Stromal cell of bone marrow (primary cell): ENCODE measurements around the gene C6orf163.
"Not testable (repeated sequence)": the region's sequence is repeated elsewhere in the genome, so short reads cannot be mapped to it uniquely, and the experiment has no call there.

ENCODE experiments used
- DNase-seq: peaks from one replicate; pipeline ENCODE4 v3.0.0-alpha.2; 2012; ENCODE audit warnings: low read depth

C6orf163 gene

DNA sequence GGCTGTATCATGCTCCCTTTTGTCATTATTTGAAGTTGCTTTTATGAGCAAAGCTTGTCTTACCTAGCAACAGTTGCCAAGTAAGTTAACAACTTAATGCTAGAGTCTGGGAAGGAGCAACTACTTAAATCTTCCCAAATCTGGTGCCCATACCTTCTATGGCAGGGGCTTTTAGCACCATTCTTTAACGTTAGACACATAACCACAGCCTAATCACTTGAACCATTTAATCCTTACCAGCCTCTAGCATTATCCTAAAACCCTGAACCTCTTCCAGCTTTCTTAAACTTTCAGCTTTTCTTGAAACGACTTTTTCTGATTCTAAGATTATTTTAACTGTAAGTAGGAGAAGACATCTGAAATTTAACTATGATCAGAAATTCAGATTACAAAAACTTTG, at the start of gene C6orf163:
C6orf163 (plus strand) TSS at position 83 of the 400 bp plus-strand sequence; CDS start at position 370, 287 bp downstream.
- DNase-seq: no peak

DNA sequence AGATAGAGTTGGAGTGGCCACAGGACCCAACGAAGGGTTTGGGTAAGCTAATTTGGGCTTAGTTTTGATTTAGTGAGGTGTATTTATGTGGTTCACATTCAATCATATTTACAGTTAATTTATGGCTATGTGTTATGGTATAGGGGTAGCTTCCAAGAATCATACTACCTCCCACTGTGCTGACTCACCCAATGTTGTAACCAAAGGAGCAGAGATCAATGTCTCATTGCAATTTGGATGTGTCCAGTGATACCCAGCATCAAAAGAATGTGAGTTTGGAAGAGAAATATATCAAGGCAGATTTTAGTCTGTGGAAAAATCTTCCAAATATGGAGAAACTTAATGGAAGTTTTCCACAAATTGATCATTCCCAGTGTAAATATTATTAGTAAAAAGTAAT, 47.5 kb upstream of the C6orf163 start:
- DNase-seq: peak; percentile 6

DNA sequence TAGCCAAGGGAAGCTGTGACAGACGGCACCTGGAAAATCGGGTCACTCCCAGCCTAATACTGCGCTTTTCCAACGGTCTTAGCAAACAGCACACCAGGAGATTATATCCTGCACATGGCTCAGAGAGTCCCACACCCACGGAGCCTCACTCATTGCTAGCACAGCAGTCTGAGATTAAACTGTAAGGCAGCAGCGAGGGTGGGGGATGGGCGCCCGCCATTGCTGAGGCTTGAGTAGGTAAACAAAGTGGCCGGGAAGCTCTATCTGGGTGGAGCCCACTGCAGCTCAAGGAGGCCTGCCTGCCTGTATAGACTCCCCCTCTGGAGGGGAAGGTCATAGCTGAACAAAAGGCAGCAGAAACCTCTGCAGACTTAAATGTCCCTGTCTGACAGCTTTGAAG, 43.3 kb upstream of the C6orf163 start:
- not testable (repeated sequence) for DNase-seq

DNA sequence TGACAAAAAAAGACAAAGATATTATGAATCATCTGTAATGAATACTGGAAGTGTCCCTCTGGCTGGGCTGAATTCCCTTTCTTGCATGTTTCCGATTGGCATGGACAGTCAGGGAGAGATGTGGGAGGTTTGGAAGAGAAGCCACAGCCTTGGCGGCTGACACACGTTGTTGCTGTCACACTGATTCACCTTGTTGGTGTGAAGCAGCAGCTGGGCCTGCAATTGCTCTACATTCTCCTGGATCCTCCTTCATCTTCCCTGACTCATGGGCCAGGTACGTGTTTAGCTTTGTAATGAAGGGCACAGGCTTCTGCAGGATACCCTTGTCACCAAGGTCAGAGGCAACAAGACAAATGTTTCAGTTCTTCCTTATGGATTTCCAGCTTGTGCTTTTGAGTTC, 35.6 kb upstream of the C6orf163 start:
- no peak for DNase-seq

DNA sequence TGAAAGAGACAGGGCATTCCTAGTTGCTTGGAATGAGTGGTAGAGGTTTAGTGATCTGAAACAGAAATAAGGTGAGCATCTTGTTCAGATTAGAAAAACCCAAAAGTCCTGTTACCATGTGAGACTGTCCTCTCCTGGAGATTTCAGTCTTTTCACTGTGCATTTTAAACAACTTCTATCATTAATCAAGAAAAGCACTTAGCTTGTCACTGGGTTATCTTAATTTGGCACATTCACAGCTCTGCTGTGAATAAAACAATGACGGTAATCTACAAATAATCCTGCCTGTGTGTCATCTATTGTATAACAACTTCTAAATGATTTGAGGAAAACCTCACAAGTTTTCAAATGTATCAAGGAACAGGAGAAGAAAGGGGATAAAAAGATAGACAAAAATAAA, 31.8 kb upstream of the C6orf163 start:
- no peak for DNase-seq

DNA sequence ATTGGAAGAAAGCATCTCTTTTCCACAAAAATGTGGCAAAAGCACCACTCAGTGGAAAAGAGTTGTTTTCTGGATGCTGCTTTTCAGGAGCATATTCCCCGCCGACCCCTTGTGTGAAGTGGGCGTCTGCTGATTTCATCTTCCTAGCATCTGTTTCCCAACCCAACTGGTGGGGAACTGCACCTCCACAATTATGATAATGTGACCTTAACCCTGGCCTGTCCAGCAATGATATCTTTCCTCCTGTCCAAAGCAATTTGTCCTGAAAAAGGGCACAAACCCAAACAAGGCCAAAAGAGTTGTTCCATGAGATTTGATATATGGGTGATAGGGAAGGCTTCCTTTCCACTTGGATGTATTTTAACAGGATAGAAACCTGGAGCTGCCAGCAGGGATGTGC, 29.5 kb upstream of the C6orf163 start:
- DNase-seq: no peak

DNA sequence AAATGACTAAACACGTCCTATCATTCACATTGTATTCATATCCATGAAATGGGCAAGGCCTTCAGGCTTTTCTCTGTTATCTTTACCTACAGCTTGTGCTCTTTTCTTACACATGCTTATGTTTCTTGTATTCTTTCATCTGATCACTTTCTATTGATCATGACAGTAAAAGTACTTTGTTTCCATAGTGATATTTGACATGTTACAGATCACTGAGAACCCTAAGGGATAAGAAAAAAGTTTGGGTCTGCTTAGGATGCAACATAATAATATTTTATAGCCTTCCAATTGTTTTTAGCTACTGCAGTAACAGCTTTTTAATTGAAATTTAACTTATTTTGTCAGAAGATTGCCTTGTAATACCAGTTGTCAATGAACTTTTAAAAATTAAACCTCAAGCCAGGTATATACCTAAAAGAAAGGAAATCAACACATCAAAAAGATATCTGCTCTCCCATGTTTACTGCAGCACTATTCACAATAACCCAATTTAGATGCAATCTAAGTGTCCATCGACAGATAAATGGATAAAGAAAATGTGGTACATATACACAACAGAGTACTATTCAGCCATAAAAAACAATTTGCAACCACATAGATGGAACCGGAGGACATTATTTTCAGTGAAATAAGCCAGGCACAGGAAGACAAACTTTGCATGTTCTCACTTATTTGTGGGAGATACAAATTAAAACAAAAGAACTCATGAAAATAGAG, 25.2 kb upstream of the C6orf163 start:
- DNase-seq: no peak

DNA sequence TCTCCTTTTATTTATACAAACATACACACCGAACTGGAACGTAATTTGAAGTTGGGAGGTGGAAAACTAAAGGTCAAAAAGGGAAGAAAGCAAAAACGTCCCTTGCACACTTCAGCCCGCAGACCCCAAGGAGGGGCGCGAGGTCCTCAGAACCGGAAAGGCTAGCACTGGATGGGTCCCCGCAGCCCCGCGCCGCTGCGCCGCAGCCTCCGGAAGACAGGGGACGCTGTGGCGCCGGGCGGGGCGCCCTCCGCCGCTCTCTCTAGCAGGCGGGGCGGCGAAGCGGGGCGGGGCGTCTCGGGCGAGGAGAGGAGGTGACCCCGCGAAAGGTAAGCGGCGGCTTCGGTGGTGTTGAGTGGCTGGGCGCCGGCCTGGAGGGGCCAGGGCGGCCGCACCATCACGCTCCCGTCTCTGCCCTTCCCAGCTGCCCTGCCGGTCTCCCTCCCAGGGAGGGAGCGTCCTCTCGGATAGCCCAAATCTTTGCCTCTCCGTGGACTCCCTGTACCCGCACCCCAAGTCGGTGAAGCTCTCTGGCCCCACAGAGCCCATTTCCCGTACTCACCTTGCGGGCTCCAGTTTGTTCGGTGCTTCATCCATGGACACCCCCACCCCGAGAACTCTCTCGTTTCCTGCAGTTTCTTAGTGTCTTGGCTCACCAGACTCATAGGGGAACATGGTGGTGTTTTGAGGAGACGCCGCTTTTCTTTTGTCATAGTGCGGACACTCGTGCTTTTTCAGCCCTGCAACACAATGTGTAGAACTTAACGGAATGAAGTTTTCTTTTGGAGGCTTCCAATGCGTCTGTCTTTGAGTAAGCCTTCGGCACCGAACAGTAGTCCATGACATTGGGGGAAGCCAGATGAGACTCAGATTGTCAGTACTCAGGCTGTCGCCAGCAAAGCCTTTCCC, 22.1 kb upstream of the C6orf163 start, which contains the start of gene SMIM8:
SMIM8 (plus strand) TSS at position 285 of the 909 bp plus-strand sequence. CDS start 14,444 bp downstream, outside the sequence.
- peak; percentile 44 for DNase-seq

DNA sequence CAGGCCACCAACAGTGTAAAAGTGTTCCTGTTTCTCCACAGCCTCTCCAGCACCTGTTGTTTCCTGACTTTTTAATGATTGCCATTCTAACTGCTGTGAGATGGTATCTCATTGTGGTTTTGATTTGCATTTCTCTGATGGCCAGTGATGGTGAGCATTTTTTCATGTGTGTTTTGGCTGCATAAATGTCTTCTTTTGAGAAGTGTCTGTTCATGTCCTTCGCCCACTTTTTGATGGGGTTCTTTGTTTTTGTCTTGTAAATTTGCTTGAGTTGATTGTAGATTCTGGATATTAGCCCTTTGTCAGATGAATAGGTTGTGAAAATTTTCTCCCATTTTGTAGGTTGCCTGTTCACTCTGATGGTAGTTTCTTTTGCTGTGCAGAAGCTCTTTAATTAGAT, 20.7 kb upstream of the C6orf163 start:
- not testable (repeated sequence) for DNase-seq

DNA sequence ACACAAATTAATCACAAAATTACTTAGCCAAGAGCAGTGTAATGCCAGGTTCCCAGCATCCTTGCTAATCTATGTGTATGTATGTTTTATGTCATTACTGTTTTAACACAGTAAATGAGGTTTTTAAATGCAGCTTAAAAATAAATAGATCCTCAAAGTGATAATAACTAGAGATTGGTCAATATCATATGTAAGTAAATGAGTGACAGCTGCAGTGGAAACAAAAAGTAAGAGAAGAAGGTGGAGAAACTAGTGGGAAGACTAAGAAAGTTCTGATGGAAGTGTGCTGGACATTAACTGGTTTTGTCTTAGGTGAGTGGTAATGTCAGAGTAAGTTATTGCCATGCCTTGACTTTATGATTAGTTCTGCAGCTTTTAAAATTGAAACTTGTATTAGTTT, 13.7 kb upstream of the C6orf163 start:
- DNase-seq: no peak

DNA sequence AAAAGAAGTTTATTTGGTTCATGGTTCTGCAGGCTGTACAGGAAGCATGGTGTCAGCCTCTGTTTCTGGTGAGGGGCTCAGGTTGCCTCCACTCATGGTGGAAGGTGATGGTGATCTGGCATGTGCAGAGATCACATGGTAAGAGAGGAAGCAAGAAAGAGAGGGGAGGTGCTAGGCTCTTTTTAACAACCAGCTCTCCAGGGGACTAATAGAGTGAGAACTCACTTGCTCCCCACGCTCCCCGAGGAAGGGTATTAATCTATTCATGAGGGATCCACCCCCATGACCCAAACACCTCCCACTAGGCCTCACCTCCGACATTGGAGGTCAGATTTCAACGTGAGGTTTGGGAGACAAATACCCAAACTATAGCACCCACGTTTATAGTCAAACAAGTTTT, 11.6 kb upstream of the C6orf163 start:
- DNase-seq: no peak

DNA sequence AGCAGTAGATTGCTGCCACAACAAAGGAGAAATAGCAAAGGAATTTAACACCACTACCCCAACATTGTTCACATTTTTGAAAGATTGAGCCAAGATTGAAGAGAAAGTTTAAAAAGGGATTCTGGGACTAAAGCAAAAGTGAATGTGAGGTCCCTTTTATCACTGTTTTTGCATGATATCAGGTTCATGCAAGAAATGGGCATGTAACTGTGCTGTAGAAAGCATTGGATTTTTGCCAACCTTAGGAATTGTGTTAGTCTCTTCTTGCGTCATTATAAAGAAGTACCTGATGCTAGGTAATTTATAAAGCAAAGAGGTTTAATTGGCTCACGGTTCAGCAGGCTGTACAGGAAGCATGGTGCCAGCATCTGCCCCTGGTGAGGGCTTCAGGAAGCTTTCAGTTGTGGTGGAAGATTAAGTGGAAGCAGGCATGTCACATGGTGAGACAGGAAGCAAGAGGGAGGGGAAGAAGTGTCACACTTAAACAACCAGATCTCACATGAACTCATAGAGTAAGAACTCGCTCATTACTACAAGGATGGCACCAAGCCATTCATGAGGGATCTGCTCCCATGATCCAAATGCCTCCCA, 10.9 kb upstream of the C6orf163 start:
- DNase-seq: no peak

DNA sequence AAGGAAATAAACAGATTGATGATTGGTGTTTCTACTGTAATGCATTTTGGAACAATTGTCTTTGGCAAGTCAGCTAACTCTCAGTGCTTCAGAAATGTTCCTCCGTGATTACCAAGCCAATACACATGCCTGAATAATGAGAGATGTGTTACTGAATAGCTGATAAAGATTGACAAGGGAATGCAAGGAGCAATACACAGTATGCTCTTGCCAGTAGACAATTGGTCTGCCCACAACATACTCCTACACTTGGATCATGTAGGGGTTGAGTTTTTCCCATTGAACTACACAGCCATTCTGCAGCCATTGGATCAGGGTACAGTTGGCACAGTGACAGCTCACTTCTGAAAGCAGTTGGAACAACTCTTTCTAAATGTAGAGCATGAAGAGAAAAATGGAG, 9.9 kb upstream of the C6orf163 start:
- DNase-seq: no peak

DNA sequence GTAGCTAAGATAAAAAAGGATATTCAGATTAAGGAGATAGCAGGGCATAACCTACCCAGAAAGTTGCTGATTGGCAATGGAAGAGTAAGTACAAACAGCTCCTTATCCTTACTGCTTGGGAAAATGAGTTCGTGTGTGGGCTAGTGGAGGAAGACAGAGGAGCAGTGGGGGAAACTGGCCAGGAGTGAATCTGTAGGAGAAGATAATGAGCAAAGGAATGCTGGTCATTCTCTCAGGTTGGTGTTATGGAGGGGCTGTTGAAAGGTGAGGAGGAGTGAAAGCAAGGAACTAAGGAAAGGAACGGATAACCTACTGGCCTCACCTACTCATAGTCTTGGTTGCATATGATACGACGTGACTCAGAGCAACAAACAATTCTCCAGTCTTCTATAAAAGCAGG, 8.2 kb upstream of the C6orf163 start:
- no peak for DNase-seq

DNA sequence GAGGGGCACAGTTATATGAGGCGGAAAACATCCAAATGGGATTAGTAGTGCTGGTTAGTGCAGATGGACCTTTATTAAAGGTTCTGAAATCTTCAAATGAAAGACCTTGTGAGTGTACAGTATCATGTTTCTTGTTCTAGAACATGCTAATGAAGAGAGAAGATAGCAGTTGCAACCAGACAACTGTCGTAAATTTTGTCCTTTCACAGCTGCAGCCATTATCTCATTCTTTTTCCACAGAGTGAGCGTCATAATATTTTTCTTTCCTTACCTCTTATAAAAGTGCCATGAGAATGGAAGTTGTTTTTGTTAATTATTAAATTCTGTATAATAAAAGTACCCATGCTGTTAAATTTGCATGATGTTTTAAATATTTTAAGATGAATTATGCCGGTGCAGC, 4.4 kb upstream of the C6orf163 start:
- no peak for DNase-seq

DNA sequence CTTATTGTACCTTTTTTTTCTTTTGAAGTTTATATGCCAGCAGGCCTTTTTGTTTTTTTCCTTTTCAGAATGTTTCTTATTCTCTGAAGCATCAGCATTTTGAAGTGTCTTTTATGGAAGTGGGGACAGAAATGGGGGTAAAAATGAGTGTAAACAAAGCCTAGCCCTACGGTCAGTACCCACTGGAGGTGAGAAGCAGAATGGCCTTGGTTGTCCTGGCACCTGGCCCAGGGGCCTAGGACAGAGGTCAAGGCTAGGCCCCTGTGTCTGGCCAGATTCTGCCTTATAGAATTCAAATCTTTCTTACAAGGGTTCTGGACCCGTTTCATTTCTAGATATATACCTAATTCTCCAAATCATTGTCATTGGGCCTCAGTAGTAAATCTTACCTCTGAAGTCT, 3.5 kb upstream of the C6orf163 start:
- DNase-seq: no peak

DNA sequence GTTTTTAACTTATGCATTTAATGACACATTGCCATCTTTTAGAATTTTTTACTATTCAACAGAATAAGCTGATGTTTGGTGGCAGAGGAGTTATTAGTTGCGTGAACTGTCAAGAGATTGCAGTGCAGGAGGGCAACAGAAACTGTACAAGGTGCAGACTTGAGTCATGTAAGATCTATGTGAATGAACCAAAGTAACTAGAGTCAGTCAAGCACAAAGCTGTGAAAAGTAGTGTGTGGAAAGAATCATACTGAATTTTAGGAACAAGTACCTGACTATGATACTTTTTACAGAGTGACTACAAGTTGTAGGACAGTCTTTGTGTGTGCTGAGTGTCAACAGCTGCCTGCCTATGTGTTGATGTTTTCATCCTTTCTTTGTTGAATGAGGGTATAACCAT, 2.7 kb upstream of the C6orf163 start:
- DNase-seq: no peak

DNA sequence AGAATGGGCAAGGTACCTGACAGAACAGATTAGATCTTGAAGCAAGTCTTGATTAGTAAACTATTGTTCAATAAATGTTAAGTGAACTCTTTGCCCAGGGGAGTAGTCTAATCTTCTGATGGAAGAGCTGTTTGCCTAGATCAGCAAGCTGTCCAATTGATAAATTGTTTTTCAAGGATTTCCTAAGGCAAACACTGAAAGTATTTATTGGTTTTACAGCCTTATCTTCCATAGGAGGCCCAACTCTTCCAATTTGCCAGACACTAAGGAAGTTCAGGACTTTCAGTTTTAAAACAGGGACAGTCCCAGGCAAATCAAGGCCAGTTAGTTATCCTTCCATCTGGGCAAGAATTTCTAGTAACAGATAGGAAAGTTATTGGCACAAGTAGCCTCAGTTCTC, 1.8 kb upstream of the C6orf163 start:
- DNase-seq: no peak

DNA sequence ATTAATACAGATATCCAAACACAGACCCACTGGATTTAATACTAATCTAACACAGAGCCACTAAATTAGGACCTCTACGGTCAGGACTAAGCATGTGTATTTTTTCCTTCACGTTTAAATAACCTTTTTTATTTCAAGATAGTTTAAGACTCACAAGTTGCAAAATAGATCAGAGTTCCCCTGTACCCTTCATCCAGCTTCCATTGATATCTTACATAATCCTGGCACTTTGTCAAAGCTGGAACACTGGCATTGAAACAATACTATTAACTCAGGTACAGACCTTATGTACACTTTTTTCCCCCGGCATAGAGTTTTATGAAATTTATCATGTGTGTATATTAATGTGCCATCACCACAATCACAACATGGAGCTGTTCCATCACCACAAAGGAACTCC, 2.1 kb downstream of the C6orf163 start:
- no peak for DNase-seq

DNA sequence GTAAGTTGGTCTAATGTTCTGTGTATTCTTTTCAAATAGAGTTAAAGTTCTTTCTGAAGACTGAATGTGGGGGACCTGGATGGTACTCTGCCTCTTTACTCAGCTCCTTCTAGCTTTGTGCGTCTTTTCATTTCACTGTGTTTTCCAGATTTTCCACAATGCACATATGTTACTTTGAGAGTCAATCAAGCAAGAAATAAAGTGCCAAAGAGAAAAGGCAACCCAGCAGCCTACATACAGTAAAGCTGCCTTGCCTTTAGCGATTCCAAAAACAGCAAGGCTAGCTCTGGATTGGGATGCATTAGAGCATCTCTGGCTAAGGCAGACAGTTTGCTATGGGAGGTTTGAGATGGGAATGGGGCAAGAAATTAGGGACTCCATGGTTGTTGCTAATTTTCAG, 5.3 kb downstream of the C6orf163 start:
- DNase-seq: no peak

DNA sequence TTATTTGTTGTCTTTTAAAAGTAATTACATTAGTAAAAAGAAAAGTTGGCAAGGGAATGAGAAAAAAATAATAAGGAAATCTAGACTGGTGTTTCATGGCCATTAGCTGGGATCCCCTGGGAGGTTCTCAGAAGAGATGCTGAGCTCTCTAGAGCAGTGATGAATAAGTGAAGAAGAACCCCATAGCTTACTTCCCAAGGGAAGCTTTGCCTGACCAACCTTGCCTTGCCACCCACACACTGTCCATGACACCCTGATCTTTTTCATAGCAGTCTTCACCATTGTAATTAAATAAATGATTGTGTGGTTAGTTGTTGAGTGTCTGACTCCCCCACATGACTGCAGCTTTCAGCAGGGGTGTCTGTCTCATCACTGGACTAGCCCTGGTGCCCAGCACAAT, 5.9 kb downstream of the C6orf163 start:
- DNase-seq: peak; percentile 6

DNA sequence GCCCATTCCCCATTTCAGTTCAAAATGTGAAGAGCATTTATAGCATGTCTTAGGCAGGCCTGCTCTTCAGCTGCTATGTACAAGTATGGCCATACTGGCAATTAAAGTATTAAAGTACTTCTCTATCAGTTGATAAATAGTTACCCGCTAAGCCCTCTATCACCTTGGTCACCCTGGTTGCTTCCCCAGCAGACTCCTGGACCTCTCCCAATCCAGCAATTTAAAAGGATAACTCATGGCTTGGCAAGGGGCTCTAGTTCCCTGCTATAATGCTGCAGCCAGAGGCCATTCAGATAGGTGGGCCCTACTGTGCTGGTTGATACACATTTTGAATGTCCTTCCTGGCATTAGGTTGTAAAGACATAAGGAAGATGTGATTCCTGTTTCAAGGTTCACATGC, 7.0 kb downstream of the C6orf163 start:
- DNase-seq: no peak

DNA sequence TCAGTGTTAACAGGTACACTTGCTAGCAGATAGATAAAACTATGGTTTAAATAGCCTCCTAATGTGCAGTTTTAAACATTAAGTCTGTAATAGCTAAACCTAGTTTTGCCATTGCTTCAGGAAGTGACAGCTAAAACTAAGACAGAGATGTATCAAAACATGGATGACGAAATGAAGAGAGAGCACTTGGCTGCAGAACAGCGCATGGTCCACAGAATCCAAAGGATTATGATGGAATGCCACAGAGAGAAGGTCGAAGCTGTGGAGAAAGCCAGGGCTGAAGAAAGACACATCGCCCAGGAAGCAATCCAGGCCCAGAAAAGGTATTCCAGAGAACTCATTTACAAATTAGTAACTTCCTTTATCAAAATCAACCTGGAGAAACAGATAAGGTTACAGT, 11.6 kb downstream of the C6orf163 start:
- no peak for DNase-seq
